Muscle of back (tissue), 11 donors: ENCODE data around the gene FLG2. TPM values are rescaled to one million over a fixed set of nuclear protein-coding genes. Genes with fewer than 3 reads are reported as not detected.
"Not testable (repeated sequence)": the region's sequence is repeated elsewhere in the genome, so short reads cannot be mapped to it uniquely, and the experiment has no call there.

ENCODE experiments used
- DNase-seq, 3 donors: peaks; one replicate each; pipeline versions ENCODE4 v3.0.0 to v3.0.0-alpha.2; 2013
- polyA plus RNA-seq, 10 donors: library from polyadenylated mRNA; unstranded; fragments of 120-200 nt; gene quantifications; one replicate each; pipeline ENCODE4 v1.2.1, GENCODE V29; 2013; ENCODE audit not compliant: insufficient read length in 10 of 10

FLG2 gene
- polyA plus RNA-seq, 10 donors: 0.01 to 0.08 (median 0.04) TPM; not detected in 1

GRCh38 chr1:152313319-152313801, 46.4 kb downstream of the FLG2 start:
- no peak for DNase-seq

DNA sequence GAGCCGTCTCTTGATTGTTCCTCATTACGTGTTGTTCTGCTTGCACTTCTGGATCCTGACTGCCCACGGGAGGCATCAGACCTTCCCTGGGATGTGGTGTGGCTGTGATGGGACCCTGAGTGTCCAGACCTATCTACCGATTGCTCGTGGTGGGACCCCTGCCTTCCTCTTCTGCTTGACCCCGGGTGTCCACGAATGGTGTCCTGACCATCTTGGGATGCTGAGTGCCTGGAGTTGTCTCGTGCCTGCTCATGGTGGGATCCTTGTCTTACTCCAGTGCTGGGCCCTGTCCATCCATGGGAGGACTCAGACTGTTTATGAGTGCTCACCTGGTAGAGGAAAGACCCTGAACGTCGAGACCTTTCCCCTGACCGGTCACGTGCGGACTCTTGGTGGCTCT, 47.6 kb downstream of the FLG2 start:
- DNase-seq: not testable (repeated sequence)

DNA sequence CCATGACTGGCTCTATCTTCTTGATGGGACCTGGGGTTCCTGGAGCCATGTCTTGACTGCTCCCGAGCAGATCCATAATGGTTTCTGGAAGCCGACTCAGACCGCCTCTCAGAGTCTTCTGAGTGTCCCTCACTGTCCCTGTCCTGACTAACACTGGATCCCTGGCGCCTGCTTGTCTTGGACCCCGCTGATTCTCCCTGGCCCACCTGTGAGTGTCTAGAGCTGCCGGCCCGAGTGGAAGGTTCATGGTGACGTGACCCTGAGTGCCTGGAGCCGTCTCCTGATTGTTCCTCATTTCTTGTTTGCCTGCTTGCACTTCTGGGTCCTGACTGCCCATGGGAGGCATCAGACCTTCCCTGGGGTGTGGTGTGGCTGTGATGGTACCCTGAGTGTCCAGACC, 49.9 kb downstream of the FLG2 start:
- no peak for DNase-seq

GRCh38 chr1:152309320-152309901, 50.4 kb downstream of the FLG2 start:
- not testable (repeated sequence) for DNase-seq

DNA sequence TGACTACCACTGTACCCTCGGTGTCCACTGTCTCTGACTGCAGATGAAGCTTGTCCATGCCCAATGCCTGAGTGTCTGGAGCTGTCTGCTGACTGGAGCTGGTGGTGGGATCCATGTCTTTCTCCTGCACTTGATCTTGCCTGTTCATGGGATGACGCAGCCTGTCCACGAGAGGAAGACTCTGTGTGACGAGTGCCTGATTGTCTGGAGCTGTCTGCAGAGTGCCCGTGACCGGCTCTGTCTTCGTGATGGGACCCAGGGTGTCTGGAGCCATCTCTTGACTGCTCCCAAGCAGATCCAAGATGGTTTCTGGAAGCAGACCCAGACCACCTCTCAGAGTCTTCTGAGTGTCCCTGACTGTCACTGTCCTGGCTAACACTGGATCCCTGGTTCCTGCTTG, 51.0 kb downstream of the FLG2 start:
- DNase-seq: not testable (repeated sequence)

GRCh38 chr1:152307970-152308369, 51.8 kb downstream of the FLG2 start:
- DNase-seq: not testable (repeated sequence)

- not testable (repeated sequence) for DNase-seq
These were observed 53.7 kb downstream of the FLG2 start for GRCh38 chr1:152306123-152306522.

DNA sequence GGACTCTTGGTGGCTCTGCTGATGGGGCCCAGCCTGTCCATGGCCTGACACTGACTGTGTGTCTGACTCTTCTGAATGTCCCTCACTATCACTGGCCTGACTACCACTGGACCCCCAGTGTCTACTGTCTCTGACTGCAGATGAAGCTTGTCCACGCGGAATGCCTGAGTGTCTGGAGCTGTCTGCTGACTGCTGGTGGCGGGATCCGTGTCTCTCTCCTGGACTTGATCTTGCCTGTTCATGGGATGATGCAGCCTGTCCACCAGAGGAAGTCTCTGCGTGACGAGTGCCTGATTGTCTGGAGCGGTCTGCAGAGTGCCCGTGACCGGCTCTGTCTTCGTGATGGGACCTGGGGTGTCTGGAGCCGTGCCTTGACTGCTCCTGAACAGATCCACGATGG, 55.0 kb downstream of the FLG2 start:
- not testable (repeated sequence) for DNase-seq

DNA sequence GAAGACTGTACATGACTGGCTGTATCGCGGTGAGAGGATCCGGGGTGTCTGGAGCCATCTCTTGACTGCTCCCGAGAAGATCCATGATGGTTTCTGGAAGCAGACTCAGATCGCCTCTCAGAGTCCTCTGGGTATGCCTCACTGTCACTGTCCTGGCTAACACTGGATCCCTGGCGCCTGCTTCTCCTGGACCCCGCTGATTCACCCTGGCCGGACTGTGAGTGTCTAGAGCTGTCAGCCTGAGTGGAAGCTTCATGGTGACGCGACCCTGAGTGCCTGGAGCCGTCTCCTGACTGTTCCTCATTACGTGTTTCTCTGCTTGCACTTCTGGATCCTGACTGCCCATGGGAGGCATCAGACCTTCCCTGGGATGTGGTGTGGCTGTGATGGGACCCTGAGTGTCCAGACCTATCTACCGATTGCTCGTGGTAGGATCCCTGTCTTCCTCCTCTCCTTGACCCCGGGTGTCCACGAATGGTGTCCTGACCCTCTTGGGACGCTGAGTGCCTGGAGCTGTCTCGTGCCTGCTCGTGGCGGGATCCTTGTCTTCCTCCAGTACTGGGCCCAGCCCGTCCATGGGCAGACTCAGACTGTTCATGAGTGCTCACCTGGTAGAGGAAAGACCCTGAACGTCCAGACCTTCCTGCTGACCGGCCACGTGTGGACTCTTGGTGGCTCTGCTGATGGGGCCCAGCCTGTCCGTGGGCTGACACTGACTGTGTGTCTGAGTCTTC, 56.5 kb downstream of the FLG2 start:
- DNase-seq: not testable (repeated sequence)

Other genes with a start within 250 kb of the FLG2 start
- gene TCHH, start 244.6 kb downstream of the FLG2 start, polyA plus RNA-seq: under 1 TPM in 8 of 10 donors, not detected in 2; 0.03 to 0.11 (median 0.04) TPM
- gene RPTN, start 200.8 kb downstream of the FLG2 start, polyA plus RNA-seq: not detected
- gene HRNR, start 135.8 kb downstream of the FLG2 start, polyA plus RNA-seq: under 1 TPM; 0.04 to 0.66 (median 0.24) TPM
- gene FLG, start 34.8 kb downstream of the FLG2 start, polyA plus RNA-seq: 1 to 10 TPM in 1 of 10 donors, under 1 TPM in 9; 0.12 to 1.3 (median 0.38) TPM
- under 1 TPM in 1 of 10 donors, not detected in 9; 0.24 TPM for gene CRNN, start 54.3 kb upstream of the FLG2 start, polyA plus RNA-seq
- gene LCE5A, start 150.8 kb upstream of the FLG2 start, polyA plus RNA-seq: not detected
- gene CRCT1, start 154.5 kb upstream of the FLG2 start, polyA plus RNA-seq: not detected
- not detected for gene LCE3E, start 206.8 kb upstream of the FLG2 start, polyA plus RNA-seq
- gene LCE3D, start 220.5 kb upstream of the FLG2 start, polyA plus RNA-seq: not detected
- gene LCE3C, start 240.2 kb upstream of the FLG2 start, polyA plus RNA-seq: not detected